IMR-90 (cell line): ENCODE results near the gene CCL14. TPM values are rescaled to one million over a fixed set of nuclear protein-coding genes. Genes with fewer than 3 reads are reported as not detected.

Source experiments
- ATAC-seq: fragments of 200-7000 bp; cut with Tn5 transposase; 2 replicates; pipeline ENCODE4 v1.9.1; 2020; ENCODE audit warnings: low read depth, mild to moderate bottlenecking, moderate library complexity
- BruUV-seq: library from RNA; stranded (reverse); fragments of 400-500 nt; replicated peaks from 2 replicates; lab custom pipeline; 2021; lab: Mats Ljungman, UMichigan
- CTCF ChIA-PET: fragments of 300-600 bp; formaldehyde crosslinking; extraction: SDS; loops from one replicate; lab custom pipeline; 2021; ENCODE audit warnings: antibody characterized with exemption; lab: Yijun Ruan, JAX
- POLR2A ChIA-PET: fragments of 300-600 bp; sonication (Branson Sonifier 250); formaldehyde crosslinking; loops from one replicate; lab custom pipeline; 2022; ENCODE audit warnings: antibody characterized with exemption; ENCODE audit not compliant: unreplicated experiment; lab: Charles Lee
- DNase-seq: peaks from one replicate; pipeline ENCODE4 v3.0.0; 2013
- H2AFZ ChIP-seq: replicated peaks from 2 replicates; pipeline ENCODE3; 2013; ENCODE audit warnings: low read length, mild to moderate bottlenecking; ENCODE audit not compliant: poor library complexity
- H2AK5ac ChIP-seq: 2 replicates; pipeline ENCODE4 v1.6.1; 2013; ENCODE audit warnings: low read depth, low read length, inconsistent platforms
- H2AK9ac ChIP-seq: replicated peaks from 2 replicates; pipeline ENCODE3; 2013; ENCODE audit warnings: mild to moderate bottlenecking, low read depth, low read length, moderate library complexity; ENCODE audit not compliant: poor library complexity
- H2BK120ac ChIP-seq: 2 replicates; pipeline ENCODE4 v1.6.1; 2013; ENCODE audit warnings: low read depth, low read length, inconsistent platforms
- H2BK15ac ChIP-seq: 3 replicates; pipeline ENCODE4 v1.6.1; 2013; ENCODE audit warnings: low read depth, low read length, inconsistent platforms
- H2BK20ac ChIP-seq: 2 replicates; pipeline ENCODE4 v1.6.1; 2013; ENCODE audit warnings: low read depth, mild to moderate bottlenecking, inconsistent platforms, low read length, moderate library complexity
- H2BK5ac ChIP-seq: 2 replicates; pipeline ENCODE4 v1.6.1; 2013; ENCODE audit warnings: mild to moderate bottlenecking, low read depth, low read length, inconsistent platforms; ENCODE audit not compliant: poor library complexity, severe bottlenecking
- H3K14ac ChIP-seq: replicated peaks from 2 replicates; pipeline ENCODE4 v1.6.1; 2013; ENCODE audit warnings: low read depth, low read length, inconsistent platforms
- H3K18ac ChIP-seq: 2 replicates; pipeline ENCODE4 v1.6.1; 2013; ENCODE audit warnings: low read depth, low read length, control low read depth
- H3K23ac ChIP-seq: 2 replicates; pipeline ENCODE4 v1.6.1; 2013; ENCODE audit warnings: low read depth, low read length, inconsistent platforms
- H3K27ac ChIP-seq: 2 replicates; pipeline ENCODE4 v1.5.1; 2013; ENCODE audit warnings: mild to moderate bottlenecking, control low read depth, low read length; ENCODE audit not compliant: insufficient read depth
- H3K27me3 ChIP-seq: 2 replicates; pipeline ENCODE4 v1.6.1; 2013; ENCODE audit warnings: low read length; ENCODE audit not compliant: control insufficient read depth, insufficient read depth
- H3K36me3 ChIP-seq: 2 replicates; pipeline ENCODE4 v1.6.1; 2013; ENCODE audit warnings: low read length, mixed read lengths; ENCODE audit not compliant: control insufficient read depth, insufficient read depth
- H3K4ac ChIP-seq: 2 replicates; pipeline ENCODE4 v1.6.1; 2013; ENCODE audit warnings: low read depth, low read length, inconsistent platforms
- H3K4me1 ChIP-seq: 2 replicates; pipeline ENCODE4 v1.6.1; 2013; ENCODE audit warnings: low read length, mixed read lengths; ENCODE audit not compliant: control insufficient read depth, insufficient read depth
- H3K4me2 ChIP-seq: 2 replicates; pipeline ENCODE4 v1.6.1; 2013; ENCODE audit warnings: low read depth, mild to moderate bottlenecking, control low read depth, low read length, moderate library complexity
- H3K4me3 ChIP-seq: 2 replicates; pipeline ENCODE4 v1.5.1; 2013; ENCODE audit warnings: low read depth, mild to moderate bottlenecking, control low read depth, low read length, moderate library complexity; ENCODE audit not compliant: insufficient read depth
- H3K56ac ChIP-seq: 2 replicates; pipeline ENCODE4 v1.6.1; 2013; ENCODE audit warnings: low read length, inconsistent platforms; ENCODE audit not compliant: insufficient read depth; ENCODE audit errors: extremely low read depth
- H3K79me1 ChIP-seq, 2 experiments: 2 replicates each; pipeline ENCODE4 v1.6.1; 2013; ENCODE audit warnings: low read length in 2 of 2, inconsistent platforms in 1 of 2, low read depth in 1 of 2
- H3K9ac ChIP-seq: 2 replicates; pipeline ENCODE4 v1.6.1; 2013; ENCODE audit warnings: low read depth, low read length, control low read depth
- H3K9me1 ChIP-seq: 2 replicates; pipeline ENCODE4 v1.6.1; 2013; ENCODE audit warnings: low read length, inconsistent platforms; ENCODE audit not compliant: insufficient read depth
- H3K9me3 ChIP-seq: 2 replicates; pipeline ENCODE4 v1.6.1; 2013; ENCODE audit warnings: low read length; ENCODE audit not compliant: control insufficient read depth, insufficient read depth
- H4K20me1 ChIP-seq: 2 replicates; pipeline ENCODE4 v1.6.1; 2013; ENCODE audit warnings: low read length, inconsistent platforms; ENCODE audit not compliant: insufficient read depth
- H4K5ac ChIP-seq: 2 replicates; pipeline ENCODE4 v1.6.1; 2013; ENCODE audit warnings: mild to moderate bottlenecking, low read depth, low read length, control low read depth
- H4K8ac ChIP-seq, 2 experiments: 2 replicates each; pipeline ENCODE4 v1.6.1; 2013; ENCODE audit warnings: low read depth in 2 of 2, low read length in 2 of 2, control low read depth in 1 of 2, inconsistent platforms in 1 of 2
- H4K91ac ChIP-seq: 2 replicates; pipeline ENCODE4 v1.6.1; 2013; ENCODE audit warnings: low read depth, low read length, inconsistent platforms; ENCODE audit not compliant: insufficient read depth
- CEBPB ChIP-seq: IDR thresholded peaks from 2 replicates; pipeline ENCODE4 v1.6.1; 2012; ENCODE audit warnings: low read depth, low read length, improper control_type of control experiment
- CTCF ChIP-seq: conservative IDR thresholded peaks from 2 replicates; pipeline ENCODE4 v1.5.1; 2012; ENCODE audit warnings: mild to moderate bottlenecking, low read depth, low read length, improper control_type of control experiment
- MAZ ChIP-seq: IDR thresholded peaks from 2 replicates; pipeline ENCODE4 v1.6.1; 2012; ENCODE audit warnings: low read depth, mild to moderate bottlenecking, low read length, improper control_type of control experiment, moderate library complexity, borderline replicate concordance
- NFE2L2 ChIP-seq: fragments of 150-350 bp; IDR thresholded peaks from 2 replicates; pipeline ENCODE4 v1.6.1; 2016; ENCODE audit warnings: low read depth, mild to moderate bottlenecking, low read length
- POLR2A ChIP-seq: IDR thresholded peaks from 2 replicates; pipeline ENCODE4 v1.6.1; 2012; ENCODE audit warnings: mild to moderate bottlenecking, low read depth, low read length
- RAD21 ChIP-seq: IDR thresholded peaks from 2 replicates; pipeline ENCODE4 v1.6.1; 2012; ENCODE audit warnings: low read length, improper control_type of control experiment
- RFX5 ChIP-seq: IDR thresholded peaks from 2 replicates; pipeline ENCODE4 v1.8.0; 2012; ENCODE audit warnings: low read depth, mild to moderate bottlenecking, low read length, moderate library complexity
- WGBS, 2 experiments: methylation state at CpG; one replicate each; pipeline versions ENCODE4 v1.1.5 to v1.1.7; 2013; ENCODE audit warnings: missing lambda C conversion rate in 2 of 2; ENCODE audit not compliant: insufficient read length in 1 of 2; ENCODE audit errors: extremely low coverage in 2 of 2; 5-methylcytosine and 5-hydroxymethylcytosine counted together
- dilution Hi-C: fragments of 300-500 bp; cut with HindIII; formaldehyde crosslinking; loops from one replicate; pipeline ENCODE4 v1.14.3; 2018; ENCODE audit warnings: low sequenced_read_pairs; ENCODE audit not compliant: unreplicated experiment
- in situ Hi-C: fragments of 300-500 bp; cut with MboI; formaldehyde crosslinking; loops from 3 replicates; pipeline ENCODE4 v1.14.3; 2019; ENCODE audit warnings: low sequenced_read_pairs, inconsistent platforms, mixed read lengths
- intact Hi-C: fragments of 100-400 bp; cut with micrococcal nuclease; formaldehyde crosslinking; loops from 2 replicates; pipeline ENCODE4 v1.10.0; 2022
- polyA plus RNA-seq, 3 experiments: library from polyadenylated mRNA; depleted of rRNA; stranded (reverse); fragments of >200 nt; gene quantifications; 2 replicates each; pipeline ENCODE4 v1.2.3, GENCODE V29; 2012; ENCODE audit warnings: low replicate concordance in 1 of 3
- total RNA-seq: library from RNA; depleted of rRNA; stranded (reverse); fragments of >200 nt; gene quantifications from 2 replicates; pipeline ENCODE4 v1.2.3, GENCODE V29; 2012

CCL14 gene
- total and polyA plus RNA-seq, 2 of the 4 experiments (the other 2 are of a cell fraction): not detected

DNA sequence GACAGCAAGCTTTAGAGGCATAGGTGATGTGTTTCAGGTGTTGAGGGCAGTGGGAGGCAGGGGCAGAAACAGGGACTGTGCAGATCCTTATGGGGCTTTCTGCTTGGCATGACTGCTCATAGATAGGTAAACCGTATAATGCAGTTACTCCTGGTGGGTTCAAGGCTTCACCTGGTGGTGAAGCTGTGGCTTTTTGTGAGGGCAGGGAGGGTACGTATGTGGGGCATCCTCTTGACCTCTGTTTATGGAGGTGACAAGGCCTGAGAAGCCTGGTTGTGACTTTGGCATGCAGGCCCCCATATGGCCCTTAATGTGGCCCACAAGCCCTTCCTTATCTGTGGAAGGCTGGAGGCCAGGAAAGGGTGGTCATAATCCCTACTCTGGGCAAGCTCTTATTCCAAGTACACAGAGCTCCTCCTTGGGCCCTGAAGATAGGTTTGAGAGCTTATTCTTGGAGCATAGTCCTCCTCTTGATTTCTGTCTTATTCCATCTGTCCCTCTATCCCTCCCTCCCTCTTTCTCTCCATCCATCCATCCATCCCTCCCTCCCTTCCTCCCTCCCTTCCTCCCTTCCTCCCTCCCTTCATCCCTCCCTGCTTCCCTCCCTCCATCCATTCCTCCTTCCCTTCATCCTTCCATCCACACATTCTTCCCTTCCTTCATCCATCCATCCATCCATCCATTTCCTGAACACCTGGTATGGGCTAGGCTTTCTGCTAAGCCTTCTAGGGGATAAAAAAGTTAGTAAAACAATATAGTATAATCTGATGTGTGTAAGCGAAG is 3.9 kb downstream of the CCL14 start:
- no TSS peak for BruUV-seq
- no peak overlapping the region for H2BK15ac ChIP-seq
- WGBS, 2 experiments: no CpG with 5 or more reads among the region's 3 CpGs
- H3K18ac ChIP-seq: no peak overlapping the region
- no peaks in the 10 kb centered on the region for H3K79me1 ChIP-seq
- H3K56ac ChIP-seq: no peak overlapping the region
- no peak overlapping the region for H2BK20ac ChIP-seq
- no peaks in the 10 kb centered on the region for H3K9me3 ChIP-seq
- ChIA-PET CTCF (no interaction called here), POLR2A (no interaction called here)
- H3K4me2 ChIP-seq: no peak overlapping the region
- no peak for DNase-seq
- H3K36me3 ChIP-seq: no peaks in the 10 kb centered on the region
- no peak overlapping the region for H2AK9ac ChIP-seq
- H3K27me3 ChIP-seq: no peaks in the 10 kb centered on the region; the same call in 1 of the 2 replicates
- in situ Hi-C loops: no loop called here
- H4K91ac ChIP-seq: no peak overlapping the region
- dilution Hi-C loops: no loop called here
- no peak overlapping the region for H3K4me3 ChIP-seq
- no peak for TF ChIP-seq MAZ
- no peak for TF ChIP-seq RFX5
- TF ChIP-seq CTCF: no peak
- no peak for TF ChIP-seq RAD21
- TF ChIP-seq CEBPB: no peak
- no peak for TF ChIP-seq POLR2A
- TF ChIP-seq NFE2L2: no peak
- H3K27ac ChIP-seq: no peak overlapping the region
- no peaks in the 10 kb centered on the region for H3K4me1 ChIP-seq
- no peak overlapping the region for H4K5ac ChIP-seq
- H3K4ac ChIP-seq: no peak overlapping the region
- H3K23ac ChIP-seq: no peak overlapping the region
- H4K20me1 ChIP-seq: no peaks in the 10 kb centered on the region
- H3K9ac ChIP-seq: no peak overlapping the region
- H3K14ac ChIP-seq: no peak overlapping the region
- no peak overlapping the region for H4K8ac ChIP-seq
- H2BK5ac ChIP-seq: no peak overlapping the region
- ATAC-seq: no peak
- H2AFZ ChIP-seq: no peak overlapping the region
- H3K9me1 ChIP-seq: no peaks in the 10 kb centered on the region
- H2AK5ac ChIP-seq: no peak overlapping the region
- intact Hi-C loops: no loop called here
- H2BK120ac ChIP-seq: no peak overlapping the region
